NCI-H128 (cell line): ENCODE data around the gene EOLA2.
"Not testable (repeated sequence)": the region's sequence is repeated elsewhere in the genome, so short reads cannot be mapped to it uniquely, and the experiment has no call there.

Experiments used
- DNase-seq: peaks from one replicate; lab custom pipeline; 2025; ENCODE audit not compliant: unreplicated experiment; lab: John Stamatoyannopoulos, UW

EOLA2 gene

DNA sequence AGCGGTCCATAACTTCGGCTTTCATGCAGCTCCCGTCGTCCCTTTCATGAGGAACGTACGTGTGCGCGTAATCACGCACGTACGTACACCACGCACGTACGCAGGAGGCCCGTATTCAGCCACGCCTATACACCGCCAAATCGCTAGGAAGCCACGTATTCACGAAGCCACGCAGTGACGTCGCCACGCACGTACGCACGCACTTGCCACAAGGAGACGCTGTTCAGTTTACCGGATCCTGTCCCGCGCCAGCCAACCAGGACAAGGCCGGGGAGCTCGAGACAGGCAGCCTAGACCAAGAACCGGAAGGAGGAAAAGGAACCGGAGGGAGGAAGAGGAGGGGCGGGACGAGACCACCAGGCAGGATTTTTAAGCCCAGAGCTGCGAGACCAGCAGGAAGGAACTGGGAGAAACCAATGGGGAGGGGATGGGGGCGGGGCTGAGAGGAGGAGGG is at the start of gene EOLA2:
Gene EOLA2 (minus strand): TSS at position 65 of the 454 bp plus-strand sequence. CDS start 4,617 bp downstream, outside the sequence.
- DNase-seq = peak; percentile 90

DNA sequence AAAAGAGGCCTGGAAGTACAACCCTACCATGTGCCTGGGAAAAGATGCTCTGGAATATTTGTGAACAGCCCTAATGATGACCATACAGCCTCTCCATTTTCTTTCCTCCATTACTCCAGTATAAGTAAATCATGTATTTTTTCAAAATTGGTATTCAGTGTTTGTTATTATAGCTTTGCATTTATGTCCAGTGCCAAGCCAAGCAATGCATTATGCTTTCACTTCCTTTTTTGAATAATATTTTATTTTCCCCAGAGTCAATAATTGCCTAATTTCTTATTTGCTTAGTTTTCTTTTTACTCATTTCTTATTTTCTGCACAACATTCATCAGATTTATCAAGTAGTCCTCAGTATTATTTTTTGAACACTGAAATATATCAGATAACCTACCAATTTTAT is 49.3 kb upstream of the EOLA2 start:
- DNase-seq = no peak

DNA sequence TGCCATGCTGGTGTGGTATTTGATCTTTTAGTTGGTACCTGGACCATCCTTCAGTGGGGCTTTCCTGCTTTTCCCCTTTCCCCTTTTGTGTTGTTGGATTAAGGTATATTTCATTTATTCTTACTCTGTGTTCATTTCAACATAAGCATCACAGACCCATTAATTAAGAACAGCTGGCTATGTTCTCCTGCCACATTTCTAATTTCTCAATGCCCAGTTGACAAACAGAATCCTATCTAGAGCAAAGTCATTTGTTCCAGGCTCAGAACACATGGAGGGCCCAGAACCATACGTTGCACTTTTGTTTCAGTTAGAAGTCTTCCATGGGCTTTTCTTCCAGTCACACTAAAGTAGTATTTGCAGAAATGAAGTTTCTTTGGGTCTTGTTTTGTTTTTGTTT is 46.1 kb upstream of the EOLA2 start:
- no peak for DNase-seq

DNA sequence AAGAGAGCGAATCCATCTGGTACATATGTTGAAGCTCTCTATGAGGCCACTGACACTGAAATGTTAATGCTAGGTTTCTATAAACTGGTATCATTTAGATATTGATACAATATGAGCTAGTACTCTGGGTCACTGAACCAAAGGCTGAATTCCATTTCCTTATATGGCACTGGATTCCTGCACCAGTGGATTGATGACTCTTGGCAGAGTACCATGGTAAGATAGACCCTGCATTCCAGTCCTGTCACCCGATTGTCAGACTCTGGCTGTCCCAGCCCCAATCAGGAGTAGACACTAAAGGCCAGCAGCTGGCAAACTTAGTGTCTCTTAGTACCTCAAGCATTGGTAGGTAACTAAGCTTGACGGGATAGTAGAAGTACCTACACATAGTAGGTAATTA is 44.0 kb upstream of the EOLA2 start:
- no peak for DNase-seq

DNA sequence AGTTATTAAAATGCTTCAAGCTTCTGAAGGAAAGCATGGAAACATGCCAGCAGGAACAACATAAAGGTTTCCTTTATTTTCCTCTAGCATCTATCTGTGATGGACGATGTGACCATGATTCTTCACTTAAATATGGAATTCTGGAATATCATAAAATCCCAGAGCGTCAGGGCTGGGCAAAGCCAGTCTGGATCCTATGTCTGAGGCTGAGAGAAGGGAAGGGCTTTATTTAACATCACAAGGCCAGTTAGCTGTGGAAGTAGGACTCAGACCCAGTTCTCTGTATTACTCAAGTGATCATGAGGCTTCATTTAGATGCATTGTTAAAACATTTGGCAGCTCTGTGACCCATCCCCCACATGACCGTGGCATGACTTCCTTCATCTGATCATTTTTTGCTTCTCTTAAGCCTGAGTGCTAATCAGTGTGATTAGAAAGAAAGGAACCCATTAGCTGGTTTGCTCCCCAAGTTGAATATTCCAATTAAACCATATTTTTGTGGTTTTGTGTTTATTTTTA is 40.9 kb upstream of the EOLA2 start:
- DNase-seq = no peak

DNA sequence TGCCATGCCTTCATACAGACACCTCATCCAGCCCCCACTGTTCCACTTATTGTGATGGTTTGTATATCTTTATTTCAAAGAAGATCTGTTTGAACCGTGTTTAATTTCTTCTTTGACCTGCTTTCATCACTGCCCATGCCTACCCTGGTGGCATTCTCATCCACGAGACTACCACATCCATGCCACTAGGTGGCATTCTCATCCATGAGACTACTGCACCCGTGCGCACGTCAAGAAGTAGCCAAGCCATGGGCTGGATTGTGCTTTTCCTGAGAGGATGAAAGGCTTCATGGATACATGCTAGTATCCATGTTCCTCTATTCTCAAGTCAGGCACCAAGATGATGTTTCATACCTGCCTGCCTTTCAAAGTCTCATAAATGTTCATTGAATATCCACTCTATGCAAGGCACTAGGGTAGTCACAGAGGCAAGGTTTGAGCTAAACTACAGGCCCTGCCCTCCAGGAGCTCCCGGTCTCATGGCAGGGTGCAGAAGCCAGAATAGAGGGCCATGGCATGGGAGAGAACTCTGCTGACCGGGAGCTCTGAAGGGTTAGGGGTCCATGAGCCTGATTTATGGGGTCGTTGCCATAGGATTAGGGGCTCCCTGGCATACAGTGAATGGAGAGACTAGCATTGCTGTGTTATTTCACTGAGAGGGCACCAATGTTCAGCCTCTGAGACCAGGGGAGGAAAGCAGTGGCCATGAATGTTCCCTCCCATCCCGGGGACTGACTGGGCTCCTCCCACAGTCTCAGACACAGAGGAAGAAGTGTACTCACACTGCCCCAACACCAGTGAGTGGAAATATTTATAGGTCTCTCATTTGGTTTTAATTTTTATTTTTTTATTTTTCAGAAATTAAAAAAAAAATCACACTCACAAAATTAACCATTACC is 24.8 kb upstream of the EOLA2 start:
- DNase-seq = peak; percentile 4

DNA sequence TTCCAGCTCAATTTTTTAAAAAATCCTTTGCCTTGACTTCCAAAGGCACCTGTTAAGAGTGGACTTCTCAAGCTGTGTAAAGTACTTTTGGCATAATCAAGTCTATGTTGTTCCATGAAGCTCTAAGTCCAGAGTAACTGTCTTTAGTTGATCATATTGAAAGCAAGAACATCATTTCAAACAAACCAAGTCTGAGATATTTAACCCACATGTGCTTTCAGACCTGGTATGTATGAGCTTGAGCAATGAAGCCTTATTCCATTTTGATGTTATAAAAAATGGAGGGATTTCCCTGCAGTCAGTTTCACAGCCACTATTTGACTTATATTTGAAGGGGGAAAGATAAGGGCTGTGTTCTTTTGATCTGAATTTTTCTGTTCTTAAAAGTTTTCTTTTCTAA is 23.7 kb upstream of the EOLA2 start:
- no peak for DNase-seq

DNA sequence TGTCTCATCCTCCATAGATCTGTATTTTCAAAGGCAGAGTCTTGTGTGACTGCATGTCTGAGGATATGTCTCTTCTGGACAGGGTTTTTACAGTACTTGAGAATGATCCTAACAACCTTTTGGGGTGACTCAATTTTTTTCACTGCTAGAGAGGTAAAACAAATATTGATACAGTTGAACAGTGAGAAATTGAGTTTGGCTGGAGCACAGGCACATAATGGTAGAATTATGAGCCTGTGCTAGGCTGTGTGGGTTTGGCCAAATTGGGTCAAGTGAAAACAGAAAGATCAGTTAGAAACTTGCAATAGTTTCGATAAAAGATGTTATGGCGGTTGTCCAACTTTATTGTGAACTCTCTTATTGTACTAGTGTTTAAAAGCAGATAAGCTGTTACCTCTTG is 23.3 kb upstream of the EOLA2 start:
- DNase-seq = no peak

DNA sequence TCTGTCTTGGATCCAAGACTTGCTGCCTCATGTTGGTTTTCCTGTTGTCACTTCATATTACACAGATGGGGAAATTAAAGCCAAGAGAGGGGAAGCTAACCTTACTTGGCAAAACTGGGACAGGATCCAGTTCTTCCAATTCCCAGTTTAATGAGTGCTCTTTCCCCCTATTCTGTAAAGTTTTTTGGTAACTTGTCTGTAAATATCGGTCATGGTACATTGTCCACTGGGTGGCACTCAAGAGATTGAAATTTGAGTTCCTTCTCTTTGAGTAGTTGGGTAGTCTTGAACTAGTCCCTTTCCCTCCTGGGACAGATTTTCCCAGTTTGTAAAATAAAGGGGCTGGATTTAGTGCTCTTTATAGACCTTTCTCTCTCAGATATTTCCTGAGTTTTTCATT is 12.4 kb upstream of the EOLA2 start:
- DNase-seq = peak; percentile 9

DNA sequence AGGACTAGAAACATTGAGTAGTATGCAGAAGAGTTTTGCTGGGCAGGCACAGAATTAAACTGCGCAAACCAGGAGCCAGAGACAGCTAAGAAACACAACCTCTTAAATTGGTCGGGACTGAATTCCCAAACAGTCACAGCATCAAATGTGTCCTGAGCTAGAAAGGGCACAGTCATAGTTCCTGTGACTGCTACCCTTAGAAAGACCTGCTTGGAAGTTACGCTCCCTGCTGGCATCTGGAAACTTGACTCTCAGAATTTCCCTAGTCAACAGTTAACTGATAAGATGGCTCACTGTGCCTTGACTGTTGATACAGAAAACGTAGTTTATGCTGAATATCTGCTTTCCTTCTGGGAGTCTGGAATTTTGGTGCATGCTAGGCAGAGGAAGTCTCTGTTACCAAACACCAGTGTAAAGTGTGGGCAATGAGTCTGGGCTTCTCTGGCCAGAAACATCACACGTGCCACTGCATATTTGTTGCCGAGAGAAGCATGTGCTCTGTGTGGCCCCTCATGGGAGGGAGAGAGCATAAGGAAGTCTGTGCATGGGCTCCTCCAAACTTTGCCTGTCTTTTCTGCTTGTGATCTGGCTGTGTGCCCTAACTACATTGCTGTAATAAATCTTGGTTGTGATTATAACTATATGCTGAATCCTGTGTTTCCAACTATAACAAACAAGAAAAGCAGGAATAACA is 11.6 kb upstream of the EOLA2 start:
- no peak for DNase-seq

DNA sequence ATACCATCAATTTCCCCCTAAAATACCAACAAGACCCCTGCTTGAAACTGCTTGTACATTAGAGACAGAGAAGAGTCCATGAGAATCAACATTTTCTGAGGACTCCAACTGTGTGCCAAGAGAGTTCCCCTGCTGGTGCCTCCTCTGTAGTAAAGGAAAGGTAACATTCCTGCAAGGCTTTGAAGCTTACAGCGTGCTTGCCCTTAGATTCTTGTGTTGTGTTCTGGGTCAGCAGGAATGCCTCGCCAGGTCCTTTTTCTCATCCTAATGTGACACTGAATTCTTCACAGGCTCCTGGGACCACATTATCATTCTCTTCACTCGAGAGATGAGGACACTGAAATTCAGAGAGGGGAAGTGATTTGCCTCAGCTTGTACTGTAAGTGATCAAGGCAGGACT is 9.7 kb upstream of the EOLA2 start:
- DNase-seq = no peak

DNA sequence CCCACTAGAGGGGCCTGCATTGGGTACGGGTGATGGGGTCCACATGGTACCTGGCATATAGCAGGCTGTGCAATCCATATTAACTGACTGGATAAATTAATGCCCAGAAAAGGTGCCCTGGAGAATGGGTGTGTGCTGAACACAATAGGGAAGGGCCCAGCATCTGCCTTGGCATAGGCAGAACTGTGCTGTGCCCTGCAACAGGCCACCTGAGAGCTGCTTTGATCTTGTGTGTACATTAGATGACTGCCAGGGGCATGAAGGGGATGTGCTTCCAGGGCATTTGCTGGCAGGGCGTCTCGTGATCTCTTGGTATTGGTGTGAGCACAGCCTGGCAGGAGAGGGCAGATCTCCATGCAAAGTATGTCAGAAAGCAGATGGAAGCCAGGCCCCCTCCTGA is 8.6 kb upstream of the EOLA2 start:
- not testable (repeated sequence) for DNase-seq

DNA sequence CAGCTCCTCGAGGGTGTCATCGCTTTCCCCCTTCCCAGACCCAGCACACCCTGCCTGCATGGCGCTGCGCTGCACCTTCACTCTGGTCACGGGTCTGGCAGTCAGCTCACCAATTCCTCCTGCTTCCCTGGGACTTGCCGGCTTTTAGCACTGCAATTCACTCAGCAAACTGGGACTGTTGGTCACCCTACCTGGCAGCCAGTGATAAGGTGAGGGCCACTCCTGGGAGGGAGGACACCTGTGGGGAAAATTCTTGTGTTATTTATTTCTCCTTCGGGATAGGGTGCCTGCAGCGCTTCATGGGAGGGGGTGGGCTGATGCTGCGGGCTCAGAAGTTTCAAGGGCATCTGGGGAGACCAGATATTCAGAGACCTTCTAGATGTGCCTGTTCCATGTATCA is 7.5 kb upstream of the EOLA2 start:
- not testable (repeated sequence) for DNase-seq

DNA sequence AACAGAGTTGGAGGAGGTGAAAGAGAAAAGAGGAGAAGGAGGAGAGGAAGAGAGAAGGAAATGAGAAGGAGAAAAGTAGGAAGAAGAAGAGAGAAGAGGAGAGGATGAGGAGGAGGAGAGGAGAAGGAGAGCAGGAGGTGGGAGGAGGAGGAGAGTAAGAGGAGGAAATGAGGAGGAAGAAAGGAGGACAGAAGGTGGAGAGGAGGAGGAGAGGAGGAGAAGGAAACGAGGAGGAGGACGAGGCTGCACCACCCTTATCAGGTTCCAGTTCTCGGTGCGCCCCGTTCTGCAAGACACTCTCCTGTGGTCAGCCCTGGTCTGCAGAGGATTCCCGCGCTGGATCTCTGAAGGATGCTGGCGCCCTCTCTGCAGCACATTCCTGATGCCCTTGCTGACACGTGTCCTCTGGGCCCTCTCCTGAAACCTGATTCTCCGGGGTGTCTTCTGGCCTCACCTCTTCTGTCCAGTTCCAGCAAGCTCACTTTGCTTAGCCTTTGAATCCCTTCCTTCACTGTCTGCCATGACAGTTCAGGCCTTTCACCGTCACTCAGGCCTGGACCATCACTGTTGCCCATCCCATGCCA is 6.9 kb upstream of the EOLA2 start:
- DNase-seq = not testable (repeated sequence)

DNA sequence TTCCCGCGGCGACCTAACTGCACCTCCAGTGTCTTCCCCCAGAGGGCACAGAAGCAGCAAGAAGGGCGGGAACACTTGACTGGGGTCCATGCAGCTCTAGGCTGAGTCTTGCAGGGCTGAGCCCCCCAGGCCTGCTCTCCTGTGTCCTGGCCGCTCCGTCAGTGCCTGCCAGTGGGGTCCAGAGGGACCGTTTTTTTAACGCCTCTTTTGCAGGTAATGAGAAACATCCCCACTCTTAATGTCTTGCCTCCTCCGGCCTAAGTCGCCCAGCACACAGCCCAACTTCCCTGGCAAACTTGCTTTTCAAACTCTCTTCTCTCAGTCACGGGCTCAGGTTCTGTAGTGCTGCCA is 2.4 kb upstream of the EOLA2 start:
- not testable (repeated sequence) for DNase-seq

DNA sequence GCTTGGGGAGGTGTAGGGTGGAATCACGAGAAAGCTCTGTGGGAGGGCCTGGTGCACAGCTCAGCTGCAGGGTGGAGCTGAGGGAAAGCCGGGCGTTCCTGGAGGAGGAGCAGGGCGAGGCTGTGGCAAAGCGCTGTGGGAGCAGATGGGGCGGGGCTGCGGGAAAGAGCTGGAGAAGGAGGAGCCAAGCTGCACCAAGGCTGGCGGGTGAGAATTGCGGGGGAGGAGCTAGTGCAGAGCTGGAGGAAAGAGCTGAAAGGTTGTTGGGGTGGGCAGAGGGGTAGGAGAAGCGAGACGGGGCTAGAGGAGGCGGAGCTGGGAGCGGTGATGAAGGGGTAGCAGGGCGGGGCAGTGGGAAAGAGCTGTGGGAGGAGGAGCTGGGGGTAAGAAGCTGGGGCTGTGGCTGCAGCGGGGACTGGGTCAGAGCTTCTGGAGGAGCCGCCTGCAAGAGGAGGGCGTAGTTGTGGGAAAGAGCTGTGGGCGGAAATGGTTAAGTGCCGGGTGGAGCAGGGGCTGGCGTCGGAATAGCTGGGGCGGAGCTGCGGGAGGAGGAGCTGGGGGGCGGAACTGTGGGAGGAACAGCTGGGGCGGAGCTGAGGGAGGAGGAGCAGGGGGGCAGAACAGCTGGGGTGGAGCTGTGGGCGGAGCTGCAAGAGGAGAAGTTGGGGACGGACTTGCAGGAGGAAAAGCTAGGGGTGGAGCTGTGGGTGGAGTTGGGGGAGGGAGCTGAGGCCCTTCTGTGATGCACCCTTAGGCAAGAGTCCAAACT is 1.8 kb upstream of the EOLA2 start:
- peak; percentile 75 for DNase-seq

DNA sequence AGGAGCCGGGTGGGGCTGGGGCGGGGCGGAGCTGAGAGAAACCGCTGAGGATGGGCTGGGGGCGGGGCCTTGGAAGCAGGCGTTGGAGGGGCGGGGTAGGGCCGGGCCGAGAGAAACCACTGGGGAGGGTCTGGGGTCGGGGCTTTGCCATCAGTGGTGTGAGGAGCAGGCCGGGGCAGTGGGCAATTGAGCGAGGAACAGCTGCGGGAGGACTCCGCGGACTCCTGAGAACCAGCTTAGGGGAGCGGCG is 1.3 kb upstream of the EOLA2 start:
- no peak for DNase-seq

DNA sequence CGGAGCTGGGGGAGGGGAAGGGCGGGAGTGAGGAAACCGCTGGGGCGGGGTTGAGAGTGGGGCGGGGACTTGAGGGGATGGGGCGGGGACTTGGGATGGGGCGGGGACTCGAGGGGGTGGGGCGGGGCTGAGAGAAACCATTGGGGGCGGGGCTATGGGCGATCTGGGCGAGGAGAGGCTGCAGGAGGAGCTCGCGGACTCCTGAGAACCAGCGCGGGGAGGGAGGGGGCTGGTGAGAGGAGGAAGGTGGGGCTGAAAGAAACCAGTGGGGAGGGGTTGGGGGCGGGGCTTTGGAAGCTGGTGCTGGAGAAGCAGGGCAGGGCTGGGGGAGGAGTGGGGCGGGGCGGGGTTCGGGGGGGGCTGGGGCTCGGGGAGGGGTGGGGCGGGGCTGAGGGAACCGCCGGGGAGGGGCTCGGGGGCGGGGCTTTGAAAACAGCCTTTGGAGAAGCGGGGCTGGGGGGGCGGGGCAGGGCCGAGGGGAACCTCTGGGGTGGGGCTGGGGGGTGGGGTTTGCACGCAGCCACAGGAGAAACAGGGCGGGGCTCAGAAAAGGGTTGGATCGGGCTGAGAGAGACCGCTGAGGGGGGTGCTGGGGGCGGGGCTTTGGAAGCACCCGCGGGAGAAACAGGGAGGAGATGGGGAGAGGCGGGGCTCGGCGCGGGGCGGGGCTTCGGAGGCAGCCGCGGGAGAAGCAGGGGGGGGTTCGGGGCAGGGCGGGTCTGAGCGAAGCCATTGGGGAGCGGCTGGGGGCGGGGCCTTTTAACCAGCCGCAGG is 777 bp upstream of the EOLA2 start:
- peak; percentile 43 for DNase-seq

DNA sequence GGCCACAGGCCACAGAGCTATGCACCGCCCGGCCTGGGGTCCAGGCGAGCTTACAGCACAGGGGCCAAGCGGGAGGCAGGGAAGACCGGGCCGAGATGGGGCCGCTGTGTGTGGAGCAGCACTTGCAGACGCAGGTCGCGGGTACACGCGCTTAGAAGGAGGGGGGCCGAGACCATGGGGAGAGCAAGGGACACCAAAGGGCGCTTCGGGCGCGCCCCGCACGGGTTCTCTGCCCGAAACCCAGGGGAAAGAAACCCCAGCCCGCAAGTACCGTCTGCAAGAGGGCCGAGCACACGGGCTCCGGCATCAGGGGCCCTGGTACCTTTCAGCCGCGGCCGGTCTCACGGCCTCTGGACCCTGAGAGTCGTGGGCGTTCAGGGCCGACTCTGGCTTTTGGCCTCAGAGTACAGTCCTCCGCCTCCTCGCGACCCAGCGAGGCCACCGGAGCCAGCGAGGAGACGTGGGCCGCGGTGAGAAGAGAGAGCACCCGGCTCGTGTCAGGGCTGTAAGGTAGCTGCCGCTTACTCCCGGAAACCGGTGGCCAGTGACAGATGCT is 342 bp downstream of the EOLA2 start:
- no peak for DNase-seq

DNA sequence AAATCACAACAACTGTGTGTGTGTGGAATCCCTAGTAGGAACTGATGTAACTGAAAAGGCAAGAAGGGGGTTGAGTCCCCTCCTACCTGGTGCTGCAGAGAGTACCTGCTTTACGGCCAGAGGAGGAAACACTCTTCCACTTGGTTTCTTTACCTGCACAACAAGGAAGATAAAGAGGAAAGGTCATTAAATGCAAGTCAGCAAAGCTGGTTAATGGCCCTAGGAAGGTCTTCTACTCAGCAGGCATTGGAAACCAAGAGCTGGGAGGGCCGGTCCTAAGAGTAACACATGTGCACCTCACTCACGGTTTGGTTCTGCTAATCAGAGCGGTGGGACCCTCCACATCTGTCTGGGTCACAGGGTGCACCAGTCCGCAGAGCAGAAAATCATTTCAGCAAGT is 963 bp downstream of the EOLA2 start:
- DNase-seq = not testable (repeated sequence)
